Measurements from ENCODE around the gene P2RY13.

P2RY13 gene

GRCh38 chr3:151329363-151329762, at the start of gene P2RY13:
P2RY13 (minus strand) TSS chr3:151329549; CDS start chr3:151329528, 21 bp downstream.
- no peak for DNase-seq
- no peak for ATAC-seq

- ATAC-seq (no peak), DNase-seq (no peak)
Observed at GRCh38 chr3:151377768-151378385, 48.5 kb upstream of the P2RY13 start.

- no peak for ATAC-seq
- DNase-seq = no peak
Observed at GRCh38 chr3:151372063-151372820, 42.9 kb upstream of the P2RY13 start.

- no peak for ATAC-seq
- no peak for DNase-seq
Observed at GRCh38 chr3:151371526-151371925, 42.2 kb upstream of the P2RY13 start.

- ATAC-seq = no peak
- no peak for DNase-seq
Observed at GRCh38 chr3:151367448-151367847, 38.1 kb upstream of the P2RY13 start.

GRCh38 chr3:151366993-151367392, 37.6 kb upstream of the P2RY13 start:
- ATAC-seq (no peak), DNase-seq (no peak)

- DNase-seq (no peak), ATAC-seq (no peak)
Observed at GRCh38 chr3:151362751-151363174, 33.4 kb upstream of the P2RY13 start.

GRCh38 chr3:151357463-151357850, 28.1 kb upstream of the P2RY13 start:
- DNase-seq = no peak
- no peak for ATAC-seq

GRCh38 chr3:151356794-151357462, 27.6 kb upstream of the P2RY13 start:
- no peak for DNase-seq
- ATAC-seq = no peak

- DNase-seq = no peak
Observed at GRCh38 chr3:151351648-151352047, 22.3 kb upstream of the P2RY13 start.

GRCh38 chr3:151351219-151351618, 21.9 kb upstream of the P2RY13 start:
- no peak for ATAC-seq
- DNase-seq = no peak

More at GRCh38 chr3:151351648-151352047, 22.3 kb upstream of the P2RY13 start:
- no peak for ATAC-seq

GRCh38 chr3:151350656-151351055, 21.3 kb upstream of the P2RY13 start:
- DNase-seq = no peak
- ATAC-seq = no peak

GRCh38 chr3:151347432-151347831, 18.1 kb upstream of the P2RY13 start:
- ATAC-seq (no peak), DNase-seq (no peak)

- ATAC-seq (no peak), DNase-seq (no peak)
Observed at GRCh38 chr3:151346292-151346691, 16.9 kb upstream of the P2RY13 start.

GRCh38 chr3:151345859-151346258, 16.5 kb upstream of the P2RY13 start:
- no peak for ATAC-seq

GRCh38 chr3:151331696-151332095, 2.3 kb upstream of the P2RY13 start:
- DNase-seq (no peak), ATAC-seq (no peak)

More at GRCh38 chr3:151345859-151346258, 16.5 kb upstream of the P2RY13 start:
- no peak for DNase-seq

GRCh38 chr3:151330899-151331298, 1.6 kb upstream of the P2RY13 start:
- no peak for DNase-seq
- ATAC-seq = no peak

- DNase-seq (no peak), ATAC-seq (no peak)
Observed at GRCh38 chr3:151330379-151330778, 1.0 kb upstream of the P2RY13 start.

GRCh38 chr3:151328298-151328995, 902 bp downstream of the P2RY13 start:
- DNase-seq = peak; percentile 16
- ATAC-seq = peak; percentile 81

- ATAC-seq (no peak), DNase-seq (no peak)
Observed at GRCh38 chr3:151327571-151328198, 1.7 kb downstream of the P2RY13 start.

GRCh38 chr3:151322511-151322910, 6.8 kb downstream of the P2RY13 start:
- no peak for ATAC-seq
- no peak for DNase-seq

GRCh38 chr3:151321526-151321925, 7.8 kb downstream of the P2RY13 start:
- no peak for DNase-seq
- ATAC-seq = no peak
